PC-9 (cell line): Measurements from ENCODE around the gene CRADD.

Source experiments
- CTCF ChIP-seq: fragments of 200-600 bp; sonication (generic); conservative IDR thresholded peaks from 2 replicates; pipeline ENCODE4 v1.6.1; 2017; ENCODE audit warnings: mixed run types, antibody characterized with exemption, mild to moderate bottlenecking, moderate library complexity
- EZH2 ChIP-seq: fragments of 200-600 bp; sonication (generic); IDR thresholded peaks from 2 replicates; pipeline ENCODE4 v1.8.0; 2017; ENCODE audit warnings: antibody characterized with exemption, low read depth

GRCh38 chr12:93844164-93844784, 167.1 kb downstream of the CRADD start:
- no peak for TF ChIP-seq CTCF
- TF ChIP-seq EZH2: no peak
